ENCODE results near the gene EMCN. TPM values are rescaled to one million over a fixed set of nuclear protein-coding genes. Genes with fewer than 3 reads are reported as not detected.
"Not testable (repeated sequence)": the region's sequence is repeated elsewhere in the genome, so short reads cannot be mapped to it uniquely, and the experiment has no call there.

The EMCN gene
- total RNA-seq, 1 donor from 2014 or later = 4.3 TPM

DNA sequence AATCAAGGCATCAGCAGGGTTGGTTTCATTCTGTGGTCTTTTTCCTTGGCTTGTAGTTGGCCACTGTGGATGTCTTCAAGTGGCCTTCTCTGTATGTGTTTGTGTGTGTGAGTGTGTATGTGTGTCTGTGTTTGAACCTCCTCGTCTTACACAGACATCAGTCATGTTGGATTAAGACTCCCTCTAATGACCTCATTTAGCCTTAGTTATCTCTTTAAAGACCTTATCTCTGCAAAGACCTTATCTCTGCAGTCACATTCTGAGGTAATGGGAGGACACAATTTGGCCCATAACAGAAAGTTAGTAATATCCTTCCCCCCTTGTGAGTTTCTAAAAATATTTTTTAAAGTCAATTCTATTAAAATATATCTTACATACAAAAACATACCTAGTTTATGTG is 126.7 kb downstream of the EMCN start:
- DNase-seq (ENCODE audit: low spot score in 2 of 2, unreplicated experiment in 2 of 2) = no peak
- no peaks in the 10 kb centered on the region for H3K27me3 Mint-ChIP-seq (ENCODE audit: low read depth)
- H3K27ac Mint-ChIP-seq = no peak overlapping the region
- TF ChIP-seq, protein P1, sequence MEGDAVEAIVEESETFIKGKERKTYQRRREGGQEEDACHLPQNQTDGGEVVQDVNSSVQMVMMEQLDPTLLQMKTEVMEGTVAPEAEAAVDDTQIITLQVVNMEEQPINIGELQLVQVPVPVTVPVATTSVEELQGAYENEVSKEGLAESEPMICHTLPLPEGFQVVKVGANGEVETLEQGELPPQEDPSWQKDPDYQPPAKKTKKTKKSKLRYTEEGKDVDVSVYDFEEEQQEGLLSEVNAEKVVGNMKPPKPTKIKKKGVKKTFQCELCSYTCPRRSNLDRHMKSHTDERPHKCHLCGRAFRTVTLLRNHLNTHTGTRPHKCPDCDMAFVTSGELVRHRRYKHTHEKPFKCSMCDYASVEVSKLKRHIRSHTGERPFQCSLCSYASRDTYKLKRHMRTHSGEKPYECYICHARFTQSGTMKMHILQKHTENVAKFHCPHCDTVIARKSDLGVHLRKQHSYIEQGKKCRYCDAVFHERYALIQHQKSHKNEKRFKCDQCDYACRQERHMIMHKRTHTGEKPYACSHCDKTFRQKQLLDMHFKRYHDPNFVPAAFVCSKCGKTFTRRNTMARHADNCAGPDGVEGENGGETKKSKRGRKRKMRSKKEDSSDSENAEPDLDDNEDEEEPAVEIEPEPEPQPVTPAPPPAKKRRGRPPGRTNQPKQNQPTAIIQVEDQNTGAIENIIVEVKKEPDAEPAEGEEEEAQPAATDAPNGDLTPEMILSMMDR (IDR thresholded peaks at IDR 0.05; ENCODE audit: unreplicated experiment) = no peak
- no peaks in the 10 kb centered on the region for H3K36me3 Mint-ChIP-seq
- H3K4me1 Mint-ChIP-seq = no peaks in the 10 kb centered on the region
- H3K9me3 Mint-ChIP-seq = peaks cover 3% of the 10 kb centered on the region
- no peak overlapping the region for H3K4me3 Mint-ChIP-seq

DNA sequence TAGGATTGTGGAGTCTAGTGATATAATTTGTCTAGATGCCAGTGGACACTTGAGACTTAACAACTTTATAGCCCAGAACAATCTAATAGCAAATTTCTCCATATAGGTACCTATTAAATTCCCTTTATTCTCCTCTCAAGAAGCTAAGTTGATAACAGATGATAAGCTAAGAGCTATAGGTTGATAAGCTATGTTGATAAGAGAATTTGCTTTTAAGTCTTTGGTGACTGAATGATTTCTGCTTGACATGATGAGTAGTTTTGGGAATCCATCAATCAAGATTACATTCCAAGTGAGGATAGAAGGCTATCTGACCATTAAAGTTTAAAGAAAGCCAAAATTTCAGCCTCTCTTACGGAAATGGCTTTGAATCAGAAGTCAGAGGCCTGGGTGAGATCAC is 131.6 kb downstream of the EMCN start:
- H3K9me3 Mint-ChIP-seq = no peaks in the 10 kb centered on the region
- H3K36me3 Mint-ChIP-seq = no peaks in the 10 kb centered on the region
- no peak overlapping the region for H3K27ac Mint-ChIP-seq
- no peak for DNase-seq (ENCODE audit: low spot score in 2 of 2, unreplicated experiment in 2 of 2)
- H3K27me3 Mint-ChIP-seq (ENCODE audit: low read depth) = no peaks in the 10 kb centered on the region
- H3K4me1 Mint-ChIP-seq = no peaks in the 10 kb centered on the region
- TF ChIP-seq, protein P1 (IDR thresholded peaks at IDR 0.05; ENCODE audit: unreplicated experiment) = no peak
- no peak overlapping the region for H3K4me3 Mint-ChIP-seq

DNA sequence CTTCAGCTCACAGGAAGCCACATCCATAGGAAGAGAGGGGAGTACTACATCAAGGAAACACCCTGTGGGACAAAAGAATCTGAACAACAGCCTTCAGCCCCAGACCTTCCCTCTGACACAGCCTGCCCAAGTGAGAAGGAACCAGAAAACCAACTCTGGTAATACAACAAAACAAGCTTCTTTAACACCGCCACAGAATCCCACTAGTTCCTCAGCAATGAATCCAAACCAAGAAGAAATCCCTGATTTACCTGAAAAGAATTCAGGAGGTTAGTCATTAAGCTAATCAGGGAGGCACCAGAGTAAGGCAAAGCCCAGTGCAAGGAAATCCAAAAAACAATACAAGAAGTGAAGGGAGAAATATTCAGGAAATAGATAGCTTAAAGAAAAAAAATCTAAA is 137.4 kb downstream of the EMCN start:
- H3K27me3 Mint-ChIP-seq (ENCODE audit: low read depth); H3K27ac Mint-ChIP-seq; DNase-seq (ENCODE audit: low spot score in 2 of 2, unreplicated experiment in 2 of 2); H3K4me1 Mint-ChIP-seq; H3K4me3 Mint-ChIP-seq; H3K36me3 Mint-ChIP-seq; H3K9me3 Mint-ChIP-seq: not testable (repeated sequence)

DNA sequence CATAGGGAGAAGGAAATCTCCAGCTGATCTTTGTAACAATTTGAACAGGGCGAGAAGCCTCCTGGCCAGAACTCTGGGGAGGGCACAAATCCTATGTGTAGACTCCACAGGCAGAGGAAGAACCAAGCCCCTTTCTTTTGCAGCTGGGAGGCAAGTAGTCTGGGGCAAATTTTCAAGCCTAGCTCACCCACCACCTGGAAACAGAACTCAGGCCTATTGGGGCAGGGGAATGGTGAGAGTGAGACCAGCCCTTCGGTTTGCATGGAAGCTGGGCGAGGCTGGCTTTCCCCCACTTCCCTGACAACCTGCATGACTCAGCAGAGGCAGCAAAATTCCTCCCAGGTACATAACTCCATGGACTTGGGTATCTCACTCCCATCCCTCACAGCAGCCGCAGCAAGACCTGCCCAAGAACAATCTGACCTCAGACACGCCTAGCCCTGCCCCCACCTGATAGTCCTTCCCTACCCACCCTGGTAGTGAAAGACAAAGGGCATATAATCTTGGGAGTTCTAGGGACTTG is 138.2 kb downstream of the EMCN start:
- no peak overlapping the region for H3K4me3 Mint-ChIP-seq
- no peaks in the 10 kb centered on the region for H3K36me3 Mint-ChIP-seq
- H3K9me3 Mint-ChIP-seq = no peaks in the 10 kb centered on the region
- DNase-seq (ENCODE audit: low spot score in 2 of 2, unreplicated experiment in 2 of 2) = no peak
- no peaks in the 10 kb centered on the region for H3K4me1 Mint-ChIP-seq
- TF ChIP-seq, protein P1 (IDR thresholded peaks at IDR 0.05; ENCODE audit: unreplicated experiment) = no peak
- no peak overlapping the region for H3K27ac Mint-ChIP-seq
- no peaks in the 10 kb centered on the region for H3K27me3 Mint-ChIP-seq (ENCODE audit: low read depth)

DNA sequence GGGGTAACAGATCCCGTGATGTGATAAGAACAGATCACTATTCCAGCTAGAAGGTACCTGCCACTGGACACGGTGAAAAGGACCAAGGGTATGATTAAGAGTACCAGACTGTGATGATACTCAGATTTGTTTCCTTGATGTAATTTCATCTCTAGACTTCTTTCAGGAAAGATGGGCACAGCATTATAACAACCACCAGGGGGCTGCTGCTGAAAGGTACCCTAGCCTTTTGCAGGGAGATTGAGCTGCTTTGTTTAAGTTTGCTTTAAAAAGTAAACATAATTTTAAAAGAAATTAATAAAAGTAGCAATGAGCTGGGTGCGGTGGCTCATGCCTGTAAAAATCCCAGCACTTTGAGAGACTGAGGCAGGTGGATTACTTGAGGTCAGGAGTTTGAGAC is 145.4 kb downstream of the EMCN start:
- no peak for DNase-seq (ENCODE audit: low spot score in 2 of 2, unreplicated experiment in 2 of 2)
- Mint-ChIP-seq H3K4me3 (no peak overlapping the region), H3K36me3 (no peaks in the 10 kb centered on the region), H3K27me3 (ENCODE audit: low read depth) (no peaks in the 10 kb centered on the region), H3K9me3 (no peaks in the 10 kb centered on the region), H3K27ac (no peak overlapping the region), H3K4me1 (no peaks in the 10 kb centered on the region)
- TF ChIP-seq, protein P1 (IDR thresholded peaks at IDR 0.05; ENCODE audit: unreplicated experiment) = peak; percentile 56

DNA sequence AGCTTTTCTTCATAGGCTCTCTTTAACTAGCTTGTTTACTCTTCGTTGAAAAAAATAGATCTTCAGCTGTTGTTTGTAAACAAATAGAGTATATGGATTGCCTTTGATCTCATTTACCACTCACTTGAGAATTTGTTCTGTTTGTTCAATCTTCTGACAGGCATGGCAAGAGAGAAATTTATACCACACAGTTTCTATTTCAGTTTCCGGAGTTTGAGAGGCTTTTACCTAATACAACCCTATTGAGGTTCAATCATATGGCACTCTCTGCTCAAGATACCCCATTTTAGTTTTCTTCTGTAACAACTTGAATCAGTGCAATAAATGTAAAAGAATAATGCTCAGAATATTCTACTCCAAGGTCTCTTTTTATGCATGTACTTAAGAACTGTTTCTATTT is 148.0 kb downstream of the EMCN start:
- H3K36me3 Mint-ChIP-seq = no peaks in the 10 kb centered on the region
- no peak overlapping the region for H3K4me3 Mint-ChIP-seq
- no peaks in the 10 kb centered on the region for H3K27me3 Mint-ChIP-seq (ENCODE audit: low read depth)
- no peak overlapping the region for H3K27ac Mint-ChIP-seq
- DNase-seq (ENCODE audit: low spot score in 2 of 2, unreplicated experiment in 2 of 2) = no peak
- TF ChIP-seq, protein P1 (IDR thresholded peaks at IDR 0.05; ENCODE audit: unreplicated experiment) = no peak
- no peaks in the 10 kb centered on the region for H3K9me3 Mint-ChIP-seq
- H3K4me1 Mint-ChIP-seq = no peaks in the 10 kb centered on the region

All from mesothelial cell of epicardium (in vitro differentiated cells).